ENCODE results near the gene RNU1-3. TPM values are rescaled to one million over a fixed set of nuclear protein-coding genes. Genes with fewer than 3 reads are reported as not detected.
"Not testable (repeated sequence)": the region's sequence is repeated elsewhere in the genome, so short reads cannot be mapped to it uniquely, and the experiment has no call there.

RNU1-3 gene
- total RNA-seq, 8 experiments from 2014 or later = 2,521 to 14,174 (median 6,483) TPM

DNA sequence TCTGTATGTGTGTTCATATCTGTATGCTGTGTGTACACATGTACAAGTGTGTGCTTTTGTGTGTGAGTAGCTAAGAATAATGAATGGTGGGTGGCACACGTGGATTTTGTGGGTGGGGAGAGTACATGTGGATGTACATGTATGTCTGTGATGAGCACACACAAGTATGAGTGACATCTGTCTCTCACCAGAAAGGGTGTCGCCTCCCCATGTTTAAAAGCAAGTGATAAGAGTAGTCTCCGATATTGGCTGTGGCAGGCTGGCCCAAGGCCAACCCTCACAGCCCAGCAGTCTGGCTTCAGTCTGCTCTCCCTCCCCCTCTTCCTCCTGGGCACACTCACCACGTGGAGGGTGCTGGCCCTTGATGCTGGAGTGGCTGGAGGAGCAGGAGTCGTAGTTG, 36.9 kb upstream of the RNU1-3 start:
- H3K4me1 ChIP-seq (replicated peaks in 1 of 2); in situ Hi-C loops (cut with MboI; ENCODE audit: low pct_unique_long_range_greater_than_20kb in 2 of 9, low sequenced_read_pairs in 9 of 9, unreplicated experiment in 9 of 9); H3K4me3 ChIP-seq; H3K27ac ChIP-seq: not testable (repeated sequence)
- 60% methylated on average over 1 of the region's 5 CpGs; no CpG with 5 or more reads in 9 of the 10 experiments for WGBS, 10 experiments
- ATAC-seq (replicated peaks in 6 of 8) = peak in 2 of 8 experiments; percentile 4 to 24

GRCh38 chr1:16703141-16703540, 36.4 kb upstream of the RNU1-3 start:
- WGBS, 10 experiments = no CpG with 5 or more reads among the region's 7 CpGs
- H3K27ac ChIP-seq; H3K4me3 ChIP-seq; H3K4me1 ChIP-seq (replicated peaks in 1 of 2); in situ Hi-C loops (cut with MboI; ENCODE audit: low pct_unique_long_range_greater_than_20kb in 2 of 9, low sequenced_read_pairs in 9 of 9, unreplicated experiment in 9 of 9): not testable (repeated sequence)
- peak; percentile 20 to 76 (median 60) for ATAC-seq (replicated peaks in 6 of 8)

- ATAC-seq (replicated peaks in 6 of 8); H3K4me1 ChIP-seq (replicated peaks in 1 of 2); in situ Hi-C loops (cut with MboI; ENCODE audit: low pct_unique_long_range_greater_than_20kb in 2 of 9, low sequenced_read_pairs in 9 of 9, unreplicated experiment in 9 of 9); H3K4me3 ChIP-seq; H3K27ac ChIP-seq: not testable (repeated sequence)
- WGBS, 10 experiments = no CpG with 5 or more reads among the region's 5 CpGs
These were observed 35.5 kb upstream of the RNU1-3 start for GRCh38 chr1:16702280-16702679.

DNA sequence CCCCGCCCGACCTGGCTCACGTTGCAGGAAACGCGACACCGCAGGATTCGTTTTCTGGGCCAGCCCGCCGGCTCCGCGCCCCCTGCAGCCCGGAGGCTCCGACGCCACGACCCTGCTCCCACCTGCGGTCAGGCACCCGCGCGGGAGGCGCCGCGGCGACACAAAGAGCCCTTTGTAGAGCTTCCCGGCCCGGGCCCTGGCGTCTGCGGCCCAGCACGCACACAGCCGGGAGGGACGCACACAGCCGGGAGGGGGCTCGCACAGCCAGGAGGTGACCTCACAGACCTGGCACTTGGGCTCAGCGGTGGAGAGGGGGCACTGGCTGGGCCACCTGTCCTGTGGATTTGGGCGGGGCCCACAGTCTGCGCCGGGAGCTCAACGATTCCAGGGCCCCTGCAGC, 34.4 kb upstream of the RNU1-3 start:
- no CpG with 5 or more reads among the region's 37 CpGs for WGBS, 10 experiments
- ATAC-seq (replicated peaks in 6 of 8); H3K27ac ChIP-seq: not testable (repeated sequence)

GRCh38 chr1:16700138-16700895, 33.6 kb upstream of the RNU1-3 start:
- H3K27ac ChIP-seq; in situ Hi-C loops (cut with MboI; ENCODE audit: low pct_unique_long_range_greater_than_20kb in 2 of 9, low sequenced_read_pairs in 9 of 9, unreplicated experiment in 9 of 9); H3K4me3 ChIP-seq; H3K4me1 ChIP-seq (replicated peaks in 1 of 2): not testable (repeated sequence)
- WGBS, 10 experiments = no CpG with 5 or more reads among the region's 57 CpGs
- peak in 1 of 8 experiments; percentile 3 for ATAC-seq (replicated peaks in 6 of 8)

More for the DNA sequence above, 34.4 kb upstream of the RNU1-3 start:
- in situ Hi-C loops (cut with MboI; ENCODE audit: low pct_unique_long_range_greater_than_20kb in 2 of 9, low sequenced_read_pairs in 9 of 9, unreplicated experiment in 9 of 9); H3K4me3 ChIP-seq; H3K4me1 ChIP-seq (replicated peaks in 1 of 2): not testable (repeated sequence)

GRCh38 chr1:16699440-16699839, 32.7 kb upstream of the RNU1-3 start:
- no CpG with 5 or more reads among the region's 52 CpGs for WGBS, 10 experiments
- H3K4me1 ChIP-seq (replicated peaks in 1 of 2); H3K27ac ChIP-seq; in situ Hi-C loops (cut with MboI; ENCODE audit: low pct_unique_long_range_greater_than_20kb in 2 of 9, low sequenced_read_pairs in 9 of 9, unreplicated experiment in 9 of 9); H3K4me3 ChIP-seq: not testable (repeated sequence)
- peak in 7 of 8 experiments; percentile 3 to 42 (median 31) for ATAC-seq (replicated peaks in 6 of 8)

DNA sequence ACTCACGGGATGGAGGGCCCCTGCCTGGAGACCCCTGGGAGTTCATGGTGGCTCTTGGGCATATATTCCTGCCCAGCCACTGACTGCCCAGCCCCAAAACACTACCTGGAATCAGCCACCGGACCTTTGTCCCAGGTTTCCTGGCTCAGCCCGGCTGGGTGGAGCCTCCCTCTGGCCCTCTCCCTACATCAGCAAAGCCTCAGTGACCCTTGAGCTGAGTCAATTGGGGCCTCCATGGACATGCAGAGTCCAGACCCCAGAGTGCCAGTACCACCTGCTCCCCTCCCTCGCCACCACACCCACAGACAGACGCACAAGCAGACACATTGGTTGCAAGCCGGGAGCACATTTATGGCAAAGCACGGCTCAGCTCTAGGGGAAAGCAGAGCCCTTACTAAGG, 30.4 kb upstream of the RNU1-3 start:
- no CpG with 5 or more reads among the region's 7 CpGs for WGBS, 10 experiments
- H3K4me3 ChIP-seq; H3K4me1 ChIP-seq (replicated peaks in 1 of 2); in situ Hi-C loops (cut with MboI; ENCODE audit: low pct_unique_long_range_greater_than_20kb in 2 of 9, low sequenced_read_pairs in 9 of 9, unreplicated experiment in 9 of 9); ATAC-seq (replicated peaks in 6 of 8); H3K27ac ChIP-seq: not testable (repeated sequence)

- in situ Hi-C loops (cut with MboI; ENCODE audit: low pct_unique_long_range_greater_than_20kb in 2 of 9, low sequenced_read_pairs in 9 of 9, unreplicated experiment in 9 of 9); H3K4me1 ChIP-seq (replicated peaks in 1 of 2); ATAC-seq (replicated peaks in 6 of 8); H3K4me3 ChIP-seq; H3K27ac ChIP-seq: not testable (repeated sequence)
- 51% methylated on average over 3 of the region's 33 CpGs; no CpG with 5 or more reads in 9 of the 10 experiments for WGBS, 10 experiments
These were observed 29.9 kb upstream of the RNU1-3 start for GRCh38 chr1:16696507-16697150.

DNA sequence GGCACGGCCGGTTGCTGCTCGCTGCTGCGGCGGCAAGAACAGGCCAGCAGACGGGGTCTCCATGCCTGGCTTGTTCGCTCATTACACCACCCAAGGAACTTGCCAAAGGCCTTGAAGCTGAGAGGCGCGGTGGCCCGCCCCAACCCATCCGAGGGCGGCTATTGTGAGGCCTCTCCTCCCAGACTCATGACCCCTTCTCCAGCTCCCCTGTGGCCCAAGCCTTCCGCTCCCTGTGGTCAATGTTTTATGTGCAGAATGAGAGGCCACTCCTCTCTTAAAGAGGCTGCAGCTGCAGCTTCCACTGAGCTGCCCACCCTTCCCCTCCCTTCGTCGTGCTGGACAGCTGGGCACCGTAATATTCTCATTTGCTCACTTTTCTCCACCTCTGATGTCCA, 27.6 kb upstream of the RNU1-3 start:
- peak in 7 of 8 experiments; percentile 2 to 55 (median 48) for ATAC-seq (replicated peaks in 6 of 8)
- in situ Hi-C loops (cut with MboI; ENCODE audit: low pct_unique_long_range_greater_than_20kb in 2 of 9, low sequenced_read_pairs in 9 of 9, unreplicated experiment in 9 of 9); H3K27ac ChIP-seq; H3K4me3 ChIP-seq; H3K4me1 ChIP-seq (replicated peaks in 1 of 2): not testable (repeated sequence)
- no CpG with 5 or more reads among the region's 16 CpGs for WGBS, 10 experiments

DNA sequence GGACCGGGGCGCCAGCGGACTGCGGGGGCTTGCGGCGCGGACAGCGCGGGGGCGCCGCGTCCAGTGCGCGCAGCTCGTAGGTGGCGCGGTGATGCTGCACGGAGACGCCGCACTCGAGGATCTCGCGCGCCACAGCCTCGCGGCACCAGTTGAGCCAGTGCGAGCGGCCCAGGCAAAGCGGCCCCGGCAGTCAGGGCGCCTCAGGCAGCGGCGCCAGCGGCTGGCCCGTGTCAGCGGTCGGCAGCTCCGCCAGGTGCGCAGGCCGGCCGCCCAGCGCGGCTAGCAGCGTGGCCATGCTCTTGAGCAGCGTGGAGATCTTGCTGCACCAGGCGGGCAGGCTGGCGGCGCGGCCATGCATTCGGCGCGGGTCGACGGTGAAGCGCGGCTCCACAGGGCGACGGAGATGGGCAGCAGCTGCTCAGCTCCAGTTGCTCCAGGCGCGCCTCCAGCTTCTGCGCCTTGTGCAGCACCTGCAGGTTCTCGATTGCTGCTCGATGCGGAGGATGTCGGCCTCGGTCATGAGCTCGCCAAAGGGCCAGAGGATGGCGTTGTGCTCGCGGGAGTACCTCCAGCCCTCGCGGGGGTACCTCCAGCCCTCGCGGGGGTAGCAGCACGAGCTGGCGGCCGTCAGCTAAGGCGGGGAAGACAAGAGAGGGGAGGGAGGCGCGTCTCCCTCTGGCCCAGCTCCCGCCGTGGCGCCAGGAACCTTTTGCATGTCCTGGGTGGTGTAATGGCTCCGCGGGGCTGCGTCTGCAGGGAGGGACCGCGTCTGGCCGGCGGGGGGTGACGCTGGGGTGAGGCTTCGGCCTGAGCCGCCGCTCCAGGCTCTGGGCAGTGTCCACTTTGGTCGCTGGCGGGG, 26.9 kb upstream of the RNU1-3 start:
- WGBS, 10 experiments = no CpG with 5 or more reads among the region's 96 CpGs
- in situ Hi-C loops (cut with MboI; ENCODE audit: low pct_unique_long_range_greater_than_20kb in 2 of 9, low sequenced_read_pairs in 9 of 9, unreplicated experiment in 9 of 9); H3K4me1 ChIP-seq (replicated peaks in 1 of 2); H3K27ac ChIP-seq; H3K4me3 ChIP-seq: not testable (repeated sequence)
- peak; percentile 52 to 74 (median 64) for ATAC-seq (replicated peaks in 6 of 8)

DNA sequence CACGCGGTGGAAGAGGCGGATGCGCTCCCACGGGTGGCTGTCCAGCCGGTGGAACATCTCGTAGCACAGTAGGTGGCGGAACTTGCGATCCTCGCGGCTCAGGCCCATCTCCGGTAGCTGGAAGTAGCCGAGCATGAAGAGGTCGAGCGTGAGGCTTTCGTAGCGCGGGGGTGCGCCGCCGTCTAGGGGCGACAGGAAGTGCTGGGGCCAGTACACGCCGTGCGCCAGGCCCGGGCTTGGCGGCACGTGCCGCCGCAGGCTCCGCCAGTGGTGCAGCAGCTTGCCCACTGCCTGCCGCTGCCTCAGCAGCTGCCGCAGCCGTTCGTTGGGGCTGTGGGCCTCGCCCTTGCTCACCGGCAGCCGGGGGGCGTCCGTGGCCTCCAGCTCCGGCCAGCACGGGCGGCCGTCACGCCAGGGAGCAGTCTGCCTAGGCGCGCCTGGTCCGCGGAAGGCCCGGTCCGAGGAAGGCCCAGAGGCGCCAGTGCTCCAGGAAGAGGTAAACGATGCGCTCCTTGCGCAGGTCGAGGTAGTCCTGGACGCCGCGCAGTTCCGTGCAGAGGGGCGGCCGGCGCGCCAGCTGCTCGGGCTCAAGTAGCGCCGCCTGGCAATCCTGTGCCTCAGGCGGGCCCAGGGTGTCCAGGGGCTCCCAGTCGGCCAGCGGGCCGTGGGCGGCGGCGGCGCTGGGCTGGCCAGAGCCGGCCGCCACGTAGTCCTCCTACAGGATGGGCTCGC, 26.1 kb upstream of the RNU1-3 start:
- peak in 6 of 8 experiments; percentile 0 to 38 (median 8) for ATAC-seq (replicated peaks in 6 of 8)
- in situ Hi-C loops (cut with MboI; ENCODE audit: low pct_unique_long_range_greater_than_20kb in 2 of 9, low sequenced_read_pairs in 9 of 9, unreplicated experiment in 9 of 9); H3K27ac ChIP-seq; H3K4me1 ChIP-seq (replicated peaks in 1 of 2); H3K4me3 ChIP-seq: not testable (repeated sequence)
- no CpG with 5 or more reads among the region's 79 CpGs for WGBS, 10 experiments

DNA sequence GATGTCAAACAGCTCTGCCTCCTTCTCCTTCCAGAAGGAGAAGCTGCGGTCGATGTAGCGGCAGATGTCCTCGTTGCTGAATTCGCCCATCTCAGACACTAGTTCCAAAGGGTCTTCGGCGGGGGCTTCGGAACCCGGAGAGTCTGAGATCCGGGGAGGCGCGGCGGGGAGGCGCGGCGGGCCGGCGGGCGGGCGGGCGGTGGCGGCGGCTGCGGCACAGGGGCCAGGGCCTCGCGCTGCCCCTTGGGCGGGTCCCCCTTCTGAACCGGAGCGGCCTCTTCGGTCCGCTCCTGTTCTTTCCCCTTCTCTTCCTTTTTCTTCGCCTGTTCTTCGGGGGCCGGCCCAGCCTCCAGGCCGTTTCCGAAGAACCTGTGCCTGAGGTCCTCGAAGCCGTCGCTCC, 25.5 kb upstream of the RNU1-3 start:
- H3K27ac ChIP-seq; H3K4me3 ChIP-seq; H3K4me1 ChIP-seq (replicated peaks in 1 of 2); in situ Hi-C loops (cut with MboI; ENCODE audit: low pct_unique_long_range_greater_than_20kb in 2 of 9, low sequenced_read_pairs in 9 of 9, unreplicated experiment in 9 of 9); ATAC-seq (replicated peaks in 6 of 8): not testable (repeated sequence)
- WGBS, 10 experiments = no CpG with 5 or more reads among the region's 39 CpGs
